ENCODE results near the gene SARS2. TPM values are rescaled to one million over a fixed set of nuclear protein-coding genes. Genes with fewer than 3 reads are reported as not detected.

The SARS2 gene
- total RNA-seq, 1 experiment from 2014 or later = 77.4 TPM

GRCh38 chr19:38921420-38922274 is 8.9 kb downstream of the SARS2 start:
- in situ Hi-C loops (cut with HindIII; ENCODE audit: low pct_unique_long_range_greater_than_20kb, low sequenced_read_pairs) = no loop called here
- DNase-seq (ENCODE audit: low read depth) = no peak

DNA sequence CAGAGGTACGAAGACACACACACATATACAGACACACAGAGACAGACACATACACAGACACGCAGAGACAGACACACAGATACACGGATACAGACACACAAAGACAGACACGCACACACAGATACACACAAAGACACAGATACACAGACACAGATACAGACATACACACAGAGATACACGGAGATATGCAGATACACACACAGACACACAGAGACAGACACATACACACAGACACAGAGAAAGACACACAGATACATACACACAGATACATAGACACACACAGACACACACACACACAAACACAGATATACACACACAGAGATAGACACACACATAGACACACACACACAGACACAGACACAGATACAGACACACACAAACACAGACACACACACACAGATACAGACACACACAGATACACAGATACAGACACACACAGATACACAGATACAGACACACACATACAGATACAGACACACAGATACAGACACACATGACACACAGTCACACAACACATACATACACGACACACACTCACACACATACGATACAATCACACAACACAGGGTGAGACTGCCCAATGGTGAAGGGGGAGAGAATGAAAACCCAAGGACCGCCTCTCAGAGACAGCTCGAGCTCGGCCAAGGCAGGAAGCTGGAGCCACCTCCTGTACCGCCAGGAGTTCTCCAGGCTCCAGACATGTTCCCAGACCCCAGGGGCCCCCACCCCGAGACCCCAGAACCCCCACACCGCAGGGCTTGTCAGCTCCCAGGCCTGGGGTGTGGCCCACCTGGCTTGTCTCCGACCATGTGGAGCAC is 9.8 kb downstream of the SARS2 start:
- no peak for DNase-seq (ENCODE audit: low read depth)
- in situ Hi-C loops (cut with HindIII; ENCODE audit: low pct_unique_long_range_greater_than_20kb, low sequenced_read_pairs) = no loop called here

GRCh38 chr19:38919837-38920601 is 10.5 kb downstream of the SARS2 start:
- in situ Hi-C loops (cut with HindIII; ENCODE audit: low pct_unique_long_range_greater_than_20kb, low sequenced_read_pairs) = no loop called here
- no peak for DNase-seq (ENCODE audit: low read depth)

GRCh38 chr19:38918526-38918925 is 12.0 kb downstream of the SARS2 start:
- in situ Hi-C loops (cut with HindIII; ENCODE audit: low pct_unique_long_range_greater_than_20kb, low sequenced_read_pairs) = no loop called here

GRCh38 chr19:38917921-38918491 is 12.6 kb downstream of the SARS2 start:
- DNase-seq (ENCODE audit: low read depth) = no peak
- in situ Hi-C loops (cut with HindIII; ENCODE audit: low pct_unique_long_range_greater_than_20kb, low sequenced_read_pairs) = no loop called here

More at GRCh38 chr19:38918526-38918925, 12.0 kb downstream of the SARS2 start:
- no peak for DNase-seq (ENCODE audit: low read depth)

DNA sequence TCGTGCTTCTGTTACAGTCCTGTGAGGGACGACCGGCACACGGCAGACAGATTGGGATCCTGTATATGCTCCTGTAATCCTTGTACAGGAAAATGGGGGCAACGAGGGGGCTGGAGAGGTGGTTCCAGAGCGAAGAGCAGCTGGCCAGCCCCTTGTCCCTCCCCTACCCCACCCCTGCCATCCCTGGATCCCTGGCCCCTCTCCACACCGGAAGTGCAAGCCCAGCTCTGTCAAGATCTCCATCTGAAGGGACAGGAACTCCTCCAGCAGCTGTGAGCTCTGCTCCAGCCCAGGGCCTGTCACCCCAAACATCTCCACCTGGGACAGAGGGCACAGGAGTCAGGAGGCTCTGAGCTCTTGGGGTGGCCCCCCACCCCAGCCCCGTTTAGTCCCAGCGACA is 13.0 kb downstream of the SARS2 start:
- DNase-seq (ENCODE audit: low read depth) = no peak
- in situ Hi-C loops (cut with HindIII; ENCODE audit: low pct_unique_long_range_greater_than_20kb, low sequenced_read_pairs) = no loop called here

DNA sequence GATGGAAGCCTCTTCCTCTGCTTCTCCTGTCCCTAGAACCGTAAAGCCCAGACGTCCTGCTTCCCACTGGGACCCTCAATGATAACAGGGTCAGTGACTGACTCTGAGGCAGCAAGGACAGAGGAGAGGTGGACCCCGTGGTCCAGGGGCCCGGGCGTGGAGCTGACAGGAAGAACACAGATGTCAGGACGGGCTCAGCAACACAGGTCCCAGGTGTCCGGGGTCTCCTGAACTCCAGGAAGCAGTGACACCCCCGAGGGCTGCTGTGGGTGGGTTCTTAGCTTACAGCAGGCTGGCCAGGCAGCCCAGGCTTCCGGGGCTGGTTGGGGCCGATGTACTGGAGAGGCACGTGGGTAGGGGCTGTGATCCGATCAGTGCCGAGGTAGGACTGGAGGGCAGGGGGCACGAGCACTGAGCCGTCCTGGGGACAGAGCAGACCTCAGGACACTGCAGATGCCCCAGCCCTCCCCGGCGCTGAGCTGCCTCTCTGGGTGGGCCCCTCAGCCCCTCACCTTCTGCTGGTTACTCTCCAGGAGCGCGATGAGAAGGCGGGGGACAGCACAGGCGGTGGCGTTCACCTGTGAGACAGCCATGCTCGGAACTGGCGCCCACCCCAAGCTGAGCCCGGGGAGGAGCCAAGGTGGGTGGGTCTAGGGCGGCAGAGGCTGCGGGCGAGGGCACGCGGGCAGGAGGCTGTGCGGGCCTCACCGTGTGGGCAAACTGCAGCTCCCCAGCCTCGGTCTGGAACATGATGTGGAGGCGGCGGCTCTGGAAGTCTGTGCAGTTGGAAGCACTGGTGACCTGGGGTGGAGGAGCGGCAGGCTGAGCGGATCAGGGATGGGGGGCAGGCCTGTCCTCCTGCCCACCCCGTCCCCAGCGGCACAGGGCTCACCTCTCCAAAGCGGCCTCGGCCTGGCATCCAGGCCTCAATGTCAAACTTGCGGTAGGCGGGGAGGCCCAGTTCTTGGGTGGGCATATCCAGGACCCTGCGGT is 14.9 kb downstream of the SARS2 start:
- in situ Hi-C loops (cut with HindIII; ENCODE audit: low pct_unique_long_range_greater_than_20kb, low sequenced_read_pairs) = no loop called here
- DNase-seq (ENCODE audit: low read depth) = no peak

GRCh38 chr19:38913958-38914357 is 16.6 kb downstream of the SARS2 start:
- DNase-seq (ENCODE audit: low read depth) = no peak
- in situ Hi-C loops (cut with HindIII; ENCODE audit: low pct_unique_long_range_greater_than_20kb, low sequenced_read_pairs) = no loop called here

DNA sequence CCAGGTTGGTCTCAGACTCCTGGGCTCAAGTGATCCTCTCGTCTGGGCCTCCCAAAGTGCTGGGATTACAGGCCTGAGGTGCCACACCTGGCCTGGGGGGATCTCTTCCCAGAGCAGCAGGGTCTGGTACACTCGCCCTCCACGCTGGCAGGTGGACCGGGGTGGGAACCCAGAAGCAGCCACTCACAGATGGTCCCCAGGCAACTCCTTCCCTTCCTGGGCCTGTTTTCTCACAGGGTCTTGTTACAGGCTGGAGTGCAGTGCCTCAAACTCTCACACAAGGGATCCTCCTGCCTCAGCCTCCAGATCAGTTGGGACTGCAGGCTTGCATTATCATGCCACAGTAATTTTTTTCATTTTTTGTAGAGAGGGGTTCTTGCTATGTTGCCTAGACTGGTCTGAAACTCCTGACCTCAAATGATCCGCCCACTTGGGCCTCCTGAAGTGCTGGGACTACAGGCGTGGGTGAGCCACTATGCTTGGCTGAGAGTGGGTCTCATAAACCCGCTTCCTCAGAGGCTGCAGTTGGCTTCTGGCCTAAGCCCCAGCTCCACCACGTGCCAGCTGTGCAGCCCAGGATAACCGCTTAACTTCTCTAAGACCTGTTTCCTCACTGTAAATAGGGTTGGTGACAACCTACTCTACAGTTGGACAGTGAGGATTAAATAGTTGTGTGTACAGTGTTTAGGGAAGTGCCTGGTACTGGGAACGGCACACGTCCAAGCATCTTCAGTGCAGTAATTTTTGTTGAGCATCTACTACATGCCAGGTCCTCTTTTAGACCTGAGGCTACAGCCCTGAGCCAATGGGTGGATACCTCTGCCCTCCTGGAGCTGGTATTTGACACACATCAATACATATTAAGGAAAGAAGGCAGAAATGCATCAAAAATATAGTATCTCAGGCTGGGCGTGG is 17.7 kb downstream of the SARS2 start:
- no peak for DNase-seq (ENCODE audit: low read depth)

DNA sequence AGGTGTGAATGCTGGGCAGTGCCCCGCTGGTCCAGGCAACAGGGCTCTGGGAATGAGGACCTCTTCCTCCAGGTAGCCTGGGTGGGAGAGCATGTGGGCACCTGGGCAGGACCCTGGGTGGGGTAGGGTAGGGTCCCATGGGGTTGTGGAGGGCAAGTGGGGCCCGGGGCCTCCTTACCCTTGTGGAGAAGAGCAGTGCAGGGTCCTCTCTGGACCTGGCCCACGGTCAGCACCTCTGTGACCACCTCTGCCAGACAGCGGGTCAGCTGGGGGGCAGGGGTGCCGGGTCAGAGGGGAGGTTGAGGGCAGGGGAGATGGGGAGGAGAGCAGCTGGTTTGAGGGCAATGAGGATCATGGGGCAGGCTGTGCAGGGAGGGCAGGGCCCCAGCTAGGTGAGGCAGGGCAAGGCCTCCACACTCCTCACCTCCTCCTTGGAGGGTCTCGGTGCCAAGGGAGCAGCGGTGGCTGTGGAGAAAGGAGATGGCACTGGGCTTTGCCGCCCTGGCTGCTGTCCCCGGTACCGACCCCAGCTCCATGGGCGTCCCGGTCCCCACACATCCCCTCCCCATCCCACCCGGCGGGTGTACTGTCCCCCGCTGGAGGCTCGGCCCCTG is 19.1 kb downstream of the SARS2 start:
- in situ Hi-C loops (cut with HindIII; ENCODE audit: low pct_unique_long_range_greater_than_20kb, low sequenced_read_pairs) = no loop called here
- DNase-seq (ENCODE audit: low read depth) = no peak

More for the DNA sequence above, 17.7 kb downstream of the SARS2 start:
- in situ Hi-C loops (cut with HindIII; ENCODE audit: low pct_unique_long_range_greater_than_20kb, low sequenced_read_pairs) = no loop called here

- DNase-seq (ENCODE audit: low read depth) = no peak
- in situ Hi-C loops (cut with HindIII; ENCODE audit: low pct_unique_long_range_greater_than_20kb, low sequenced_read_pairs) = no loop called here
These were observed 20.1 kb downstream of the SARS2 start for GRCh38 chr19:38910488-38910887.

DNA sequence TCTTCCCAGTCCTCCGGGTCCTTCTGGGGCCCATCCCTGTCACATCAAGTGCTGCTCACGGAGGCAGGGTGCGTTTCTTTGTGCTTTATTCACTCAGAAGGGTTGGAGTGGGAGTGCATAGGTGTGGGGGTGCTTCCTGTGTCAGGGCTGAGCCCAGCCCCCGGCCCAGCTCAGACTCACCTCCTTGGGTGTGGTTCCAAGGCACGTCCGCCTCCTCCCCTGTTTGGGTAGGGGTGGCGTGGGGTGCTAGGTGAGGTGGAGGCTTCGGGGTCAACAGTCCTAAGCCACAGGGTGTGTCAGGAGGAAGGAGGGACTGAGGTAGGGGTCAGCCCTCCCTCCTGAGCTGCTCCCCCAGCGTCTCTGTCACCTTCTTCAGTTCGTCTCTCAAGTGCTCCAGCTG is 21.7 kb downstream of the SARS2 start:
- in situ Hi-C loops (cut with HindIII; ENCODE audit: low pct_unique_long_range_greater_than_20kb, low sequenced_read_pairs) = no loop called here
- no peak for DNase-seq (ENCODE audit: low read depth)

DNA sequence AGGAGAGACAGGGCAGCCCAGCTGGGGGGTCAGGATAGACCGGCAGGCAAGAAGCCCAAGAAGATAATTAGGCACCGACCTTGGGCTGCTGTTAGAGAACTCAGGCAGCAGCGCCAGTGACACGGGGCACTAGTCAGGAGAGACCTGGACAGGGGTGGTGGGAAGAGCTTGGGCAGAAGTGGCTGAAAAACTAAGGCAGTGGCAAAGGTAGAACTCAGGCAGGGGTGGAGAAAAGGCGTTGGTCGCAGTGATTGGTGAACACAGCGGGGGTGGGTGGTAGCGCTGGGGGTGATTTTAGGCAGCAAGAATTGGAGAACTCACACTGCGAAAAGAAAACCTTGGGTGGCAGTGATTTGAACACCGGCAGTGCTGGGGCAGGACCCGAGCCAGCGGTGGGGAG is 22.9 kb downstream of the SARS2 start:
- DNase-seq (ENCODE audit: low read depth) = no peak
- in situ Hi-C loops (cut with HindIII; ENCODE audit: low pct_unique_long_range_greater_than_20kb, low sequenced_read_pairs) = no loop called here

DNA sequence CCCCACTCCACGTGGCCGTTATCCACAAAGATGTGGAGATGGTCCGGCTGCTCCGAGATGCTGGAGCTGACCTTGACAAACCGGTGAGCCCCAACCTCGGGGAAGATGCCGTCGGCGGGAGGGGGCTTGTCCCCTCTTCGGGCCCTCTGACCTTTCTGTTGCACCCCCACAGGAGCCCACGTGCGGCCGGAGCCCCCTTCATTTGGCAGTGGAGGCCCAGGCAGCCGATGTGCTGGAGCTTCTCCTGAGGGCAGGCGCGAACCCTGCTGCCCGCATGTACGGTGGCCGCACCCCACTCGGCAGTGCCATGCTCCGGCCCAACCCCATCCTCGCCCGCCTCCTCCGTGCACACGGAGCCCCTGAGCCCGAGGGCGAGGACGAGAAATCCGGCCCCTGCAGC is 23.3 kb downstream of the SARS2 start:
- no peak for DNase-seq (ENCODE audit: low read depth)
- in situ Hi-C loops (cut with HindIII; ENCODE audit: low pct_unique_long_range_greater_than_20kb, low sequenced_read_pairs) = no loop called here

GRCh38 chr19:38905620-38906019 is 24.9 kb downstream of the SARS2 start:
- in situ Hi-C loops (cut with HindIII; ENCODE audit: low pct_unique_long_range_greater_than_20kb, low sequenced_read_pairs) = no loop called here
- DNase-seq (ENCODE audit: low read depth) = no peak
